BE2C (cell line): ENCODE results near the gene TSN.
"Not testable (repeated sequence)": the region's sequence is repeated elsewhere in the genome, so short reads cannot be mapped to it uniquely, and the experiment has no call there.

Source experiments
- DNase-seq: peaks from one replicate; pipeline ENCODE4 v3.0.0-alpha.2; 2020
- H3K27me3 ChIP-seq: fragments of 250-450 bp; sonication (Bioruptor Pico); 2 replicates; pipeline ENCODE4 v1.5.1; 2020; ENCODE audit warnings: mild to moderate bottlenecking
- H3K36me3 ChIP-seq: fragments of 250-450 bp; sonication (Bioruptor Pico); 2 replicates; pipeline ENCODE4 v1.5.1; 2020; ENCODE audit warnings: mild to moderate bottlenecking
- H3K4me1 ChIP-seq: fragments of 250-450 bp; sonication (Bioruptor Pico); 2 replicates; pipeline ENCODE4 v1.5.1; 2020
- H3K4me3 ChIP-seq: 2 replicates; pipeline ENCODE4 v1.5.1; 2011; ENCODE audit warnings: low read depth, low read length
- H3K9me3 ChIP-seq: fragments of 250-450 bp; sonication (Bioruptor Pico); 2 replicates; pipeline ENCODE4 v1.5.1; 2020
- TF ChIP-seq, protein P1 (sequence below): IDR thresholded peaks from 2 replicates; pipeline ENCODE4 v1.5.1; 2012; ENCODE audit warnings: mild to moderate bottlenecking, low read depth, low read length

The TSN gene

DNA sequence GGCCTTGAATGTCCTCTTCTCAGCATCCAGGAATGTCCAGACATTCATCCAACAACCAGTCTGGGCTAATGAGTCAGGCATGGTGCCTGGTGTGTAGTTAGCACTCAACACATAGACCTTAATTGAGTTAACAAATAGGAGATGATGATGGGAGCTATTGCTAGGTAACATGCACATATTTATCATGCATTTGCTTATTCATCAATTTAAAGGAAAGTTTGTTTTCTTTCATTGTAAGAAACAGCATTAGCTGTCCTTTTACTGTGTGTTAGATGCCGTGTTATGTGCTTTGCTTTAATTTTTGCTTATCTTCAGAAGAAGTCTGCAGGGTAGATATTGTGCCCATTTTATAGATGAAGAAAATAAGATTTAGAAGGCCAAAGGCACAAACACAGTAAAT, 43.2 kb downstream of the TSN start:
- Histone ChIP-seq H3K4me3 (no peak overlapping the region), H3K9me3 (no peaks in the 10 kb centered on the region), H3K4me1 (no peaks in the 10 kb centered on the region), H3K27me3 (no peaks in the 10 kb centered on the region), H3K36me3 (no peaks in the 10 kb centered on the region)
- no peak for DNase-seq
- TF ChIP-seq, protein P1, sequence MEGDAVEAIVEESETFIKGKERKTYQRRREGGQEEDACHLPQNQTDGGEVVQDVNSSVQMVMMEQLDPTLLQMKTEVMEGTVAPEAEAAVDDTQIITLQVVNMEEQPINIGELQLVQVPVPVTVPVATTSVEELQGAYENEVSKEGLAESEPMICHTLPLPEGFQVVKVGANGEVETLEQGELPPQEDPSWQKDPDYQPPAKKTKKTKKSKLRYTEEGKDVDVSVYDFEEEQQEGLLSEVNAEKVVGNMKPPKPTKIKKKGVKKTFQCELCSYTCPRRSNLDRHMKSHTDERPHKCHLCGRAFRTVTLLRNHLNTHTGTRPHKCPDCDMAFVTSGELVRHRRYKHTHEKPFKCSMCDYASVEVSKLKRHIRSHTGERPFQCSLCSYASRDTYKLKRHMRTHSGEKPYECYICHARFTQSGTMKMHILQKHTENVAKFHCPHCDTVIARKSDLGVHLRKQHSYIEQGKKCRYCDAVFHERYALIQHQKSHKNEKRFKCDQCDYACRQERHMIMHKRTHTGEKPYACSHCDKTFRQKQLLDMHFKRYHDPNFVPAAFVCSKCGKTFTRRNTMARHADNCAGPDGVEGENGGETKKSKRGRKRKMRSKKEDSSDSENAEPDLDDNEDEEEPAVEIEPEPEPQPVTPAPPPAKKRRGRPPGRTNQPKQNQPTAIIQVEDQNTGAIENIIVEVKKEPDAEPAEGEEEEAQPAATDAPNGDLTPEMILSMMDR = no peak

DNA sequence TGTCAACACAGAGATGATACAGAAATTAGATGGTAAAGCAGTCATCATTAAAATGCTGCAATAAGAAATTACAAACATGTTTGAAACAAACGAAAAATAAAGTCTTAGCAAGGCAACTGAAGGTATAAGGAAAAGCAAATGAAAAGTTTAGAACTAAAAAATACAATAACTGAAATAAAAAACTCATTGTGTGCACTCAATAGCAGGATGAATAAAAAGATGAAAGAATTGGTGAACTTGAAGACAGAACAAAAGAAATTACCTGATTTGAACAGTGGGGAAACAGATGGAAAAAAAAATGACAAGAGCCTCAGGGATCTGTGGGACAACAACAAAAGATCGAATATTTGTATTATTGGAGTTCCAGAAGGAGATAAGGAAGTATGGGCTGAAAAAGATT, 46.5 kb downstream of the TSN start:
- no peaks in the 10 kb centered on the region for H3K27me3 ChIP-seq
- TF ChIP-seq, protein P1 = no peak
- no peak overlapping the region for H3K4me3 ChIP-seq
- no peak for DNase-seq
- no peaks in the 10 kb centered on the region; the same call in 1 of the 2 replicates for H3K4me1 ChIP-seq
- no peaks in the 10 kb centered on the region for H3K9me3 ChIP-seq
- no peaks in the 10 kb centered on the region for H3K36me3 ChIP-seq

DNA sequence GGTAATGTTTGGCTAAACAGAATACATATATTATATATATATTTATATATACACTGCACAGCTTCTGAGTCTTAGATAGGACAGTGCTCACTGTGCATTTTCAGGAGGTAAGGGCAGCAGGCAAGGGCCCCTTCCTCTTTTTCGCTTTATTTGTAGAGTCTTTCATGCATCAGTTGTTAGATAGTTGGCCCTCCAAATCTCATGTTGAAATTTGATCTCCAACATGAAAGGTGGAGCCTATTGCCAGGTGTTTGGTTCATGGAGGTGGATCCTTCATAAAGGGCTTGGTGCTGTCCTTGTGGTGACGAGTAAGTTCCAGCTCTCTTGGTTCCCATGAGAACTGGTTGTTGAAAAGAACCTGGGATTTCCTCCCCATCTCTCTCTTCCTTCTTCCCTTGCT, 48.1 kb downstream of the TSN start:
- no peak for DNase-seq
- TF ChIP-seq, protein P1 = no peak
- no peaks in the 10 kb centered on the region for H3K36me3 ChIP-seq
- H3K4me3 ChIP-seq = no peak overlapping the region
- no peaks in the 10 kb centered on the region; the same call in 1 of the 2 replicates for H3K4me1 ChIP-seq
- no peaks in the 10 kb centered on the region for H3K9me3 ChIP-seq
- H3K27me3 ChIP-seq = no peaks in the 10 kb centered on the region

DNA sequence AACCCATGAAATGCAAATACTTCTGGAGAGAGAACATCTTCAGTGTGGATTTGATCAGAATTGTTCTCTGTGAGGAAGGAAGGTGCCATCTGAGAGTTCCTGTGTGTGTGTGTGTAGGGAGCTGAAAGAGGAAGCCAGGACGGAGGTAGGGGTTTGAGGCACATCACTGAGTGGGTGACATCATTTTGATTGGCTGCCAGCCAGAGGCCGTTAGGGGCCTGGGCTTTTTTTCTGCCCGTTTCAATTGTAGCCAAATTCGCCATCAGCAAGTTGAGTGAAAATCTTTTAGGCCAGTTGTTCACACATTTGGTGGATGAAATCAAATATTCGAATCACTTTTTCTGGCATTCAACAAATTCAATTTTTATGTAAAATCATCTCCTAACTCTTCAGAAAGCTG, 48.9 kb downstream of the TSN start:
- peak; percentile 77 for DNase-seq

DNA sequence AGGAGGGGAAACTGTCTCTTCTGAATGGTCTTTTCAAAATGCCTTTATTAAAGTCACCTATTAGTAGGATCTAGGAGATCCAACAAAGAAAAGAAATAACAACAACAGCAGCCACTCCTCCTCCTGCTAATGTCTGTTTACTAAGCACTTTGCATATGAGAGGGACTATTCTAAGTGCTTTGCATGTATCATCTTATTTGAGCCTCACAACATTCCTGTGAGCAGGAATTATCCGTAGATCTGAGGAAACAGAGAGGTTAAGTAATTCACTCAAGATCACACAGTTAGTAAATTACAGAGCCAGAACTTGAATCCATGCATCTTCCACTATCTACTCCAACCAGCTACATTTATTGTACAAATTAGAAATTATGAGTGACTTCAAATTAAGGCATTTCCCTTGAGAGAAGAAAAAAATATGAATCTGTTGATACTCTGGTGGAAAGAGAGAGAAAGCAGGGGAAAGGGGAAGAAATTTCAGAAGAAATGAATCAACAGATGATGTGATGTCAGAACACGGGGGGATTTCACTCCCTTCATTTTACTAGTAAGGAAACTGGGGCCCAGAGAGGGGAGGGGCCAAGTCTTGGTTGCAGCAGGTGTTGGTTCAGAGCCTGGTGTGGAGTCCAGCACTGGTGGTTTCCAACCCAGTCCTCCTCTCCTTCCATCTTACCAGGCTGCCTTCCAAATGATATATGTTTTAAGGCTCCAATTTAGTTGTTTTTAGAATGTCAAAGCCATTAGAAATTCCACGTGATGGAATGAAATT, 49.7 kb downstream of the TSN start:
- no peaks in the 10 kb centered on the region; the same call in 1 of the 2 replicates for H3K4me1 ChIP-seq
- TF ChIP-seq, protein P1 = no peak
- H3K36me3 ChIP-seq = no peaks in the 10 kb centered on the region
- DNase-seq = no peak
- H3K27me3 ChIP-seq = no peaks in the 10 kb centered on the region
- no peaks in the 10 kb centered on the region for H3K9me3 ChIP-seq
- H3K4me3 ChIP-seq = no peak overlapping the region

More for the DNA sequence above, 48.9 kb downstream of the TSN start:
- Histone ChIP-seq H3K36me3 (no peaks in the 10 kb centered on the region), H3K9me3 (no peaks in the 10 kb centered on the region), H3K4me3 (no peak overlapping the region), H3K27me3 (no peaks in the 10 kb centered on the region), H3K4me1 (no peaks in the 10 kb centered on the region; the same call in 1 of the 2 replicates)
- TF ChIP-seq, protein P1 = no peak

DNA sequence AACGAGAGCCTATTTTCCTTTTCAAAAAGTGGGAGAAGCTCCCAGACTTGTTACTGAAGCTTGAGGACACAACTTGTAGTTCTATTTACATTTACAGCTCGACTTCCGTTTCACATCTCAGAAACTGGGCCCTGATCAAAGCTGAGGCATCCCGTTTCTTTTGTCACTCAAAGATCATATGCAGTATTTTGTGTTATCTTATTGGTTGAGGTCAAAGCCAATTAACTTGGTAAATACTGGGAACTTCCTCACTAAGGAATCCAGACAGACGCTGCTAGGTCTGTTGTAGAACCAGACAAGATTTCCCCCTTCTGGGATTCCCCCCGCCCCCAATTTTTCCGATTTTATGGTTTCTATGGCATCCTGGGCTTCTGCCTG, 50.3 kb downstream of the TSN start:
- TF ChIP-seq, protein P1 = no peak
- no peaks in the 10 kb centered on the region for H3K36me3 ChIP-seq
- H3K9me3 ChIP-seq = no peaks in the 10 kb centered on the region
- no peak for DNase-seq
- no peaks in the 10 kb centered on the region for H3K27me3 ChIP-seq
- H3K4me3 ChIP-seq = no peak overlapping the region
- H3K4me1 ChIP-seq = no peaks in the 10 kb centered on the region; the same call in 1 of the 2 replicates

DNA sequence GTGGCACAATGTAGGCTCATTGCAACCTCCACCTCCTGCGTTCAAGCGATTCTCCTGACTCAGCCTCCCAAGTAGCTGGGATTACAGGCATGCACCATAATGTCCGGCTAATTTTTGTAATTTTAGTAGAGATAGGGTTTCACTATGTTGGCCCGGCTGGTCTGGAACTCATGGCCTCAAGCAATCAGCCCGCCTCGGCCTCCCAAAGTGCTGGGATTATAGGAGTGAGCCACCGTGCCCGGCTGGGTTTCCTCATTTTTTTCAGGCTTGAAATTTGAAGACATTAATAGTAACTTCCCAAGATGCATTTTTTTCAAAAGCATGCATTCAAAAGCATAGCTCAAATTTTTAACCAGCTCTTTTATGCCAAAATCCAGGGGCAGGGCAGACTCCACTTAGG, 52.3 kb downstream of the TSN start:
- not testable (repeated sequence) for H3K9me3 ChIP-seq, H3K27me3 ChIP-seq, H3K4me3 ChIP-seq, H3K36me3 ChIP-seq, H3K4me1 ChIP-seq, DNase-seq
